ENCODE results near the gene SLC39A11.

DNA sequence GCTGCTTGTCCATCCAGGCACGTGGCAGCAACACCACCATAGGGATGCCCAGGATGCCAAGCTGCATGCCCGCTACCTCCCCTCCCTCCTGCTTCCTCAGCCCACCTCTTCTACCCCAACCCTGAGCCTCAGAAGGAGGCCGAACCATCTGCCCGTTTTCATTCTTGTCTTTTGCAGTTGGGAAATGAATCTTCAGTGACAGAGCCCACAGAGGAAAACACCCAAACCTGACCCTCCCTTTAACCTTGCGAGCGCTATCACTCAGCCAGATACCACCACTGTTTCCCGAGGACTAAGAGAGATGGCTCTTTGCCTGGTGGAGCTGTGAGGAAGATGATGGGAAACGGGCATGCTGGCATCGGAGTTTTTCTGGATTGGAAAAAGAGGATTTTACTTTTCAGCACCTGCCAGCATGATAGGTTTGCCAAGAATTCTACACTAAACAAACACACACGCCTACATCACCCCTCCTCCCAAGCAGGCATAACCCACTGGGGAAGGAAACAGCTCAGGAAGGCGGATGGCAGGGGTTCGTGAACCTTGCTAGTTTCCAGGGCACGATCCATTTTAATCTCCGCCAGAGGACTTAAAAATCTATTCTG lies 457.4 kb downstream of the SLC39A11 start:
- TF ChIP-seq PPARA (CRISPR knock-in tag; IDR thresholded peaks at IDR 0.05; ENCODE audit: borderline replicate concordance) (no peak), ZFP3 (CRISPR knock-in tag; IDR thresholded peaks at IDR 0.05) (no peak), ZNF8 (CRISPR knock-in tag; IDR thresholded peaks at IDR 0.05) (no peak), RARB (CRISPR knock-in tag; IDR thresholded peaks at IDR 0.05) (no peak), TCF4 (CRISPR knock-in tag; IDR thresholded peaks at IDR 0.05; ENCODE audit: borderline replicate concordance) (no peak)
- TF ChIP-seq, protein P1, sequence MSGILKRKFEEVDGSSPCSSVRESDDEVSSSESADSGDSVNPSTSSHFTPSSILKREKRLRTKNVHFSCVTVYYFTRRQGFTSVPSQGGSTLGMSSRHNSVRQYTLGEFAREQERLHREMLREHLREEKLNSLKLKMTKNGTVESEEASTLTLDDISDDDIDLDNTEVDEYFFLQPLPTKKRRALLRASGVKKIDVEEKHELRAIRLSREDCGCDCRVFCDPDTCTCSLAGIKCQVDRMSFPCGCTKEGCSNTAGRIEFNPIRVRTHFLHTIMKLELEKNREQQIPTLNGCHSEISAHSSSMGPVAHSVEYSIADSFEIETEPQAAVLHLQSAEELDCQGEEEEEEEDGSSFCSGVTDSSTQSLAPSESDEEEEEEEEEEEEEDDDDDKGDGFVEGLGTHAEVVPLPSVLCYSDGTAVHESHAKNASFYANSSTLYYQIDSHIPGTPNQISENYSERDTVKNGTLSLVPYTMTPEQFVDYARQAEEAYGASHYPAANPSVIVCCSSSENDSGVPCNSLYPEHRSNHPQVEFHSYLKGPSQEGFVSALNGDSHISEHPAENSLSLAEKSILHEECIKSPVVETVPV (CRISPR knock-in tag; IDR thresholded peaks at IDR 0.05) = no peak
- TF ChIP-seq, protein P2, sequence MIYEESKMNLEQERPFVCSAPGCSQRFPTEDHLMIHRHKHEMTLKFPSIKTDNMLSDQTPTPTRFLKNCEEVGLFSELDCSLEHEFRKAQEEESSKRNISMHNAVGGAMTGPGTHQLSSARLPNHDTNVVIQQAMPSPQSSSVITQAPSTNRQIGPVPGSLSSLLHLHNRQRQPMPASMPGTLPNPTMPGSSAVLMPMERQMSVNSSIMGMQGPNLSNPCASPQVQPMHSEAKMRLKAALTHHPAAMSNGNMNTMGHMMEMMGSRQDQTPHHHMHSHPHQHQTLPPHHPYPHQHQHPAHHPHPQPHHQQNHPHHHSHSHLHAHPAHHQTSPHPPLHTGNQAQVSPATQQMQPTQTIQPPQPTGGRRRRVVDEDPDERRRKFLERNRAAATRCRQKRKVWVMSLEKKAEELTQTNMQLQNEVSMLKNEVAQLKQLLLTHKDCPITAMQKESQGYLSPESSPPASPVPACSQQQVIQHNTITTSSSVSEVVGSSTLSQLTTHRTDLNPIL (CRISPR knock-in tag; IDR thresholded peaks at IDR 0.05; ENCODE audit: low read depth) = no peak

Data from SK-N-SH treated with all-trans-retinoic acid at 6 μM for 48 hours (cell line).